HepG2 (cell line): ENCODE results near the gene VEZT. TPM values are rescaled to one million over a fixed set of nuclear protein-coding genes. Genes with fewer than 3 reads are reported as not detected.

Experiments used
- ATAC-seq: fragments of 200-7000 bp; cut with Tn5 transposase; 3 replicates; pipeline ENCODE4 v1.9.1; 2020; ENCODE audit warnings: mild to moderate bottlenecking, moderate library complexity
- BruUV-seq: library from RNA; stranded (reverse); fragments of 400-500 nt; replicated peaks from 2 replicates; lab custom pipeline; 2021; lab: Mats Ljungman, UMichigan
- CTCF ChIA-PET: fragments of 300-600 bp; formaldehyde crosslinking; extraction: SDS; loops from one replicate; lab custom pipeline; 2021; ENCODE audit warnings: low total read pairs, inconsistent platforms, low intra/inter-chr PET ratio; lab: Yijun Ruan, JAX
- POLR2A ChIA-PET: fragments of 350-600 bp; sonication (Branson Sonifier 250); formaldehyde crosslinking; loops from one replicate; lab custom pipeline; 2020; ENCODE audit warnings: antibody characterized with exemption, inconsistent platforms; lab: Yijun Ruan, JAX
- DNase-seq: peaks from one replicate; pipeline ENCODE4 v3.0.0-alpha.2; 2015; ENCODE audit warnings: low spot score
- FAIRE-seq: peaks from 3 replicates; lab custom pipeline; 2011; peaks lifted over from hg19 to GRCh38; lab: Jason Lieb, UNC
- H2AFZ ChIP-seq: one replicate; pipeline ENCODE4 v1.6.1; 2011; ENCODE audit warnings: low read length, inconsistent platforms
- H3K27ac ChIP-seq: fragments of 300-600 bp; 3 replicates; pipeline ENCODE4 v1.8.0; 2011; ENCODE audit warnings: mixed run types, mild to moderate bottlenecking, mixed read lengths, low read length, inconsistent platforms; ENCODE audit not compliant: insufficient read depth; ENCODE audit errors: extremely low read length
- H3K27me3 ChIP-seq, 2 experiments: fragments of 200-600 bp in 1 of 2; 2 replicates in 1 of 2; 3 replicates in 1 of 2; pipeline versions ENCODE4 v1.6.0 to v1.8.0; 2011; ENCODE audit warnings: low read length in 2 of 2, mild to moderate bottlenecking in 2 of 2, moderate library complexity in 2 of 2, inconsistent platforms in 1 of 2; ENCODE audit not compliant: insufficient read depth in 2 of 2, control insufficient read depth in 1 of 2
- H3K36me3 ChIP-seq, 2 experiments: fragments of 200-600 bp in 1 of 2; replicated peaks in 1 of 2; 2 replicates in 1 of 2; 3 replicates in 1 of 2; pipeline versions ENCODE4 v1.5.1 to v1.8.0; 2011; ENCODE audit warnings: low read length in 2 of 2, inconsistent platforms in 1 of 2; ENCODE audit not compliant: insufficient read depth in 2 of 2, control insufficient read depth in 1 of 2
- H3K4me1 ChIP-seq: 2 replicates; pipeline ENCODE4 v1.5.1; 2012; ENCODE audit warnings: low read length, inconsistent platforms; ENCODE audit not compliant: insufficient read depth
- H3K4me2 ChIP-seq: 2 replicates; pipeline ENCODE4 v1.6.0; 2011; ENCODE audit warnings: low read depth, low read length, inconsistent platforms
- H3K4me3 ChIP-seq, 3 experiments: fragments of 200-600 bp in 1 of 3; sonication (generic), shearing (Covaris generic) in 1 of 3; replicated peaks in 1 of 3; 2 replicates each; pipeline ENCODE4 v1.5.1; 2011 to 2016; ENCODE audit warnings: low read length in 3 of 3, inconsistent platforms in 2 of 3, low read depth in 2 of 3, mild to moderate bottlenecking in 2 of 3, control low read depth in 1 of 3, mixed read lengths in 1 of 3; ENCODE audit not compliant: insufficient read depth in 1 of 3
- H3K79me2 ChIP-seq: one replicate; pipeline ENCODE4 v1.6.1; 2011; ENCODE audit warnings: low read length, inconsistent platforms; ENCODE audit not compliant: insufficient read depth
- H3K9ac ChIP-seq: 2 replicates; pipeline ENCODE4 v1.6.0; 2011; ENCODE audit warnings: mild to moderate bottlenecking, low read depth, low read length, inconsistent platforms; ENCODE audit not compliant: insufficient read depth
- H3K9me3 ChIP-seq: 2 replicates; pipeline ENCODE4 v1.5.1; 2012; ENCODE audit warnings: mild to moderate bottlenecking, low read length
- H4K20me1 ChIP-seq: 2 replicates; pipeline ENCODE4 v1.6.0; 2011; ENCODE audit warnings: inconsistent platforms, mild to moderate bottlenecking, low read length, moderate library complexity; ENCODE audit not compliant: insufficient read depth
- CC2D1A ChIP-seq: sonication (generic); formaldehyde crosslinking; IDR thresholded peaks from 2 replicates; pipeline ENCODE4 v1.8.1; 2023; ENCODE audit warnings: mild to moderate bottlenecking, missing genetic modification reagents
- JUND ChIP-seq: sonication (generic); formaldehyde crosslinking; IDR thresholded peaks from 2 replicates; pipeline ENCODE4 v1.8.0; 2022; ENCODE audit warnings: mild to moderate bottlenecking, missing genetic modification reagents
- KLF6 ChIP-seq: IDR thresholded peaks from 2 replicates; pipeline ENCODE4 v1.8.0; 2016; ENCODE audit warnings: missing biosample characterization, missing genetic modification reagents
- LBX2 ChIP-seq: sonication (generic); formaldehyde crosslinking; IDR thresholded peaks from 2 replicates; pipeline ENCODE4 v1.5.0; 2020; ENCODE audit warnings: missing genetic modification reagents, mild to moderate bottlenecking, borderline replicate concordance
- MTA3 ChIP-seq: sonication (generic); formaldehyde crosslinking; IDR thresholded peaks from 2 replicates; pipeline ENCODE4 v1.4.0; 2020; ENCODE audit warnings: missing genetic modification reagents
- NFE2 ChIP-seq: sonication (generic); formaldehyde crosslinking; IDR thresholded peaks from 2 replicates; pipeline ENCODE4 v1.4.0; 2020; ENCODE audit warnings: missing genetic modification reagents
- SRF ChIP-seq: IDR thresholded peaks from 2 replicates; pipeline ENCODE4 v1.6.1; 2011; ENCODE audit warnings: mild to moderate bottlenecking, low read depth, low read length, moderate library complexity
- ZNF10 ChIP-seq: sonication (generic); formaldehyde crosslinking; IDR thresholded peaks from 2 replicates; pipeline ENCODE4 v1.4.0; 2020; ENCODE audit warnings: mild to moderate bottlenecking, low read depth, missing genetic modification reagents, borderline replicate concordance
- ZNF282 ChIP-seq: fragments of 450-650 bp; IDR thresholded peaks from 2 replicates; pipeline ENCODE4 v1.6.1; 2018; ENCODE audit not compliant: partially characterized antibody
- ZNF296 ChIP-seq: sonication (generic); formaldehyde crosslinking; conservative IDR thresholded peaks from 2 replicates; pipeline ENCODE4 v1.5.0; 2020; ENCODE audit warnings: mild to moderate bottlenecking, missing genetic modification reagents
- WGBS: methylation state at CpG from one replicate; pipeline ENCODE4 v1.1.6; 2017; ENCODE audit warnings: low lambda C conversion rate; 5-methylcytosine and 5-hydroxymethylcytosine counted together
- in situ Hi-C: cut with HindIII; loops from 2 replicates; pipeline ENCODE4 v1.10.0; 2017; ENCODE audit warnings: low pct_unique_long_range_greater_than_20kb; ENCODE audit not compliant: extremely low pct_ligation_motif_present
- intact Hi-C: fragments of 100-400 bp; cut with micrococcal nuclease; formaldehyde crosslinking; loops from one replicate; pipeline ENCODE4 v1.10.0; 2022; ENCODE audit not compliant: unreplicated experiment
- polyA plus RNA-seq, 8 experiments: library from polyadenylated mRNA; depleted of rRNA in 3 of 8; stranded (reverse) in 7 of 8; unstranded in 1 of 8; fragments of >200 nt; fragmentation: Illumina TruSeq in 4 of 8; extraction: Trizol in 4 of 8; gene quantifications; 2 replicates each; pipeline versions ENCODE4 v1.2.1 to v1.2.3, GENCODE V29; 2011 to 2016; ENCODE audit warnings: low read depth in 4 of 8, missing spikeins in 1 of 8, mixed read lengths in 1 of 8; ENCODE audit not compliant: insufficient read depth in 1 of 8
- total RNA-seq, 5 experiments: library from RNA; depleted of rRNA; stranded (reverse); fragments of >200 nt; fragmentation: Illumina TruSeq; extraction: Trizol; gene quantifications; 2 replicates each; pipeline ENCODE4 v1.2.3, GENCODE V29; 2016; ENCODE audit warnings: low read depth in 1 of 5
- TF ChIP-seq, protein P1 (sequence below): sonication (generic); formaldehyde crosslinking; IDR thresholded peaks from 2 replicates; pipeline ENCODE4 v1.8.1; 2023; ENCODE audit warnings: mild to moderate bottlenecking, inconsistent platforms, moderate library complexity, missing genetic modification reagents, borderline replicate concordance
- TF ChIP-seq, protein P2 (sequence below): sonication (generic); formaldehyde crosslinking; IDR thresholded peaks from 2 replicates; pipeline ENCODE4 v1.4.0; 2020; ENCODE audit warnings: missing genetic modification reagents
- TF ChIP-seq, protein P3 (sequence below): sonication (generic); formaldehyde crosslinking; IDR thresholded peaks from 2 replicates; pipeline ENCODE4 v1.4.0; 2020; ENCODE audit warnings: mild to moderate bottlenecking, missing genetic modification reagents

The VEZT gene
- total and polyA plus RNA-seq, 2 of the 13 experiments (the other 11 are each of a cell fraction or from before 2014, with no cell fraction given): 35.5 to 51.6 TPM

- TF ChIP-seq ZNF296 (CRISPR knock-in tag) (no peak), ZNF10 (CRISPR knock-in tag) (no peak), MTA3 (CRISPR knock-in tag) (no peak), ZNF282 (no peak), NFE2 (CRISPR knock-in tag) (no peak), JUND (CRISPR knock-in tag) (no peak), LBX2 (CRISPR knock-in tag) (no peak), KLF6 (CRISPR knock-in tag) (no peak), CC2D1A (no peak), SRF (no peak)
- TF ChIP-seq, protein P1, sequence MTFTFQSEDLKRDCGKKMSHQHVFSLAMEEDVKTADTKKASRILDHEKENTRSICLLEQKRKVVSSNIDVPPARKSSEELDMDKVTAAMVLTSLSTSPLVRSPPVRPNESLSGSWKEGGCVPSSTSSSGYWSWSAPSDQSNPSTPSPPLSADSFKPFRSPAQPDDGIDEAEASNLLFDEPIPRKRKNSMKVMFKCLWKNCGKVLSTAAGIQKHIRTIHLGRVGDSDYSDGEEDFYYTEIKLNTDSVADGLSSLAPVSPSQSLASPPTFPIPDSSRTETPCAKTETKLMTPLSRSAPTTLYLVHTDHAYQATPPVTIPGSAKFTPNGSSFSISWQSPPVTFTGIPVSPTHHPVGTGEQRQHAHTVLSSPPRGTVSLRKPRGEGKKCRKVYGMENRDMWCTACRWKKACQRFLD: no peak
- TF ChIP-seq, protein P2, sequence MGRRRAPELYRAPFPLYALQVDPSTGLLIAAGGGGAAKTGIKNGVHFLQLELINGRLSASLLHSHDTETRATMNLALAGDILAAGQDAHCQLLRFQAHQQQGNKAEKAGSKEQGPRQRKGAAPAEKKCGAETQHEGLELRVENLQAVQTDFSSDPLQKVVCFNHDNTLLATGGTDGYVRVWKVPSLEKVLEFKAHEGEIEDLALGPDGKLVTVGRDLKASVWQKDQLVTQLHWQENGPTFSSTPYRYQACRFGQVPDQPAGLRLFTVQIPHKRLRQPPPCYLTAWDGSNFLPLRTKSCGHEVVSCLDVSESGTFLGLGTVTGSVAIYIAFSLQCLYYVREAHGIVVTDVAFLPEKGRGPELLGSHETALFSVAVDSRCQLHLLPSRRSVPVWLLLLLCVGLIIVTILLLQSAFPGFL (CRISPR knock-in tag): no peak
- TF ChIP-seq, protein P3, sequence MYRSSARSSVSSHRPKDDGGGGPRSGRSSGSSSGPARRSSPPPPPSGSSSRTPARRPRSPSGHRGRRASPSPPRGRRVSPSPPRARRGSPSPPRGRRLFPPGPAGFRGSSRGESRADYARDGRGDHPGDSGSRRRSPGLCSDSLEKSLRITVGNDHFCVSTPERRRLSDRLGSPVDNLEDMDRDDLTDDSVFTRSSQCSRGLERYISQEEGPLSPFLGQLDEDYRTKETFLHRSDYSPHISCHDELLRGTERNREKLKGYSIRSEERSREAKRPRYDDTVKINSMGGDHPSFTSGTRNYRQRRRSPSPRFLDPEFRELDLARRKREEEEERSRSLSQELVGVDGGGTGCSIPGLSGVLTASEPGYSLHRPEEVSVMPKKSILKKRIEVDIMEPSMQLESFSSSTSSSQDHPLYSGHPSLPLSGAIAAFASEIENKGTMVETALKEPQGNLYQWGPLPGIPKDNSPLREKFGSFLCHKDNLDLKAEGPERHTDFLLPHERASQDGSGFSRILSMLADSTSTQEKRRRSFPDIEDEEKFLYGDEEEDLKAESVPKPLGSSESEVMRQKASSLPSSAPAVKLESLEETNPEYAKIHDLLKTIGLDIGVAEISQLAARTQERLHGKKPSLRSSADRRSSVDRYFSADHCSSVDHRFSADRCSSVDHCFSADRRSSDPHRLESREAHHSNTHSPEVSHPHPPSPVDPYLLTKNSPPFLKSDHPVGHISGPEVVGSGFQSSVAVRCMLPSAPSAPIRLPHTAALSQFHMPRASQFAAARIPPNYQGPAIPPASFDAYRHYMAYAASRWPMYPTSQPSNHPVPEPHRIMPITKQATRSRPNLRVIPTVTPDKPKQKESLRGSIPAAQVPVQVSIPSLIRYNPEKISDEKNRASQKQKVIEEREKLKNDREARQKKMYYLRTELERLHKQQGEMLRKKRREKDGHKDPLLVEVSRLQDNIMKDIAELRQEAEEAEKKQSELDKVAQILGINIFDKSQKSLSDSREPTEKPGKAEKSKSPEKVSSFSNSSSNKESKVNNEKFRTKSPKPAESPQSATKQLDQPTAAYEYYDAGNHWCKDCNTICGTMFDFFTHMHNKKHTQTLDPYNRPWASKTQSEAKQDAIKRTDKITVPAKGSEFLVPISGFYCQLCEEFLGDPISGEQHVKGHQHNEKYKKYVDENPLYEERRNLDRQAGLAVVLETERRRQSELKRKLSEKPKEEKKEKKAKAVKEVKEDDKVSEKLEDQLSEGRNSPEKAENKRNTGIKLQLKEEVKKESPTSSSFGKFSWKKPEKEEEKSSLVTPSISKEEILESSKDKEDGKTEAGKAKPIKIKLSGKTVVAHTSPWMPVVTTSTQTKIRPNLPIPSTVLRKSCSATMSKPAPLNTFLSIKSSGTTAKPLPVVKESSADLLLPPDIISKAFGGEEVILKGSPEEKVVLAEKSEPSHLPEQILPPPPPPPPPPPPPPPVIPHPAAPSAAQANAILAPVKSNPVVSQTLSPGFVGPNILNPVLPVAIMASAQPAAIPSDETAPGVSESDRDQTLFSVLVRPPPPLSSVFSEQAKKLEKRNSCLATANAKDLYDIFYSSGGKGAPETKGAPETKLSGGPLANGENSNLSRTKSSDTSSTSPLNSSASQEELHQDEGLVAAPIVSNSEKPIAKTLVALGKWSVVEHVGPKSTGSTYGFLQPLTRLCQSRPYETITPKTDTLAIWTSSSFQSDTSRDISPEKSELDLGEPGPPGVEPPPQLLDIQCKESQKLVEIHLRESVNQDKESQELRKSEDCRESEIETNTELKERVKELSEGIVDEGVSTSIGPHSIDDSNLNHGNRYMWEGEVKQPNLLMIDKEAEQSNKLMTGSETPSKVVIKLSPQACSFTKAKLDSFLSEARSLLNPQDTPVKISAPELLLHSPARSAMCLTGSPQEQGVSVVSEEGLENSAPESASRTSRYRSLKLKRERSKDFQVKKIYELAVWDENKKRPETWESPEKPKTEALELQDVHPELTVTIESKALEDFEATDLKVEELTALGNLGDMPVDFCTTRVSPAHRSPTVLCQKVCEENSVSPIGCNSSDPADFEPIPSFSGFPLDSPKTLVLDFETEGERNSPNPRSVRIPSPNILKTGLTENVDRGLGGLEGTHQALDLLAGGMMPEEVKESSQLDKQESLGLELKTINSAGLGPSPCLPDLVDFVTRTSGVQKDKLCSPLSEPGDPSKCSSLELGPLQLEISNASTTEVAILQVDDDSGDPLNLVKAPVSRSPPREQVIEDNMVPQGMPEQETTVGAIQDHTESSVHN: no peak
- Histone ChIP-seq H4K20me1 (no peaks in the 10 kb centered on the region), H3K27ac (no peak overlapping the region), H3K9me3 (no peaks in the 10 kb centered on the region), H3K79me2 (no peaks in the 10 kb centered on the region), H3K27me3 (no peaks in the 10 kb centered on the region), H3K9ac (no peak overlapping the region), H3K4me2 (no peak overlapping the region), H3K4me1 (no peaks in the 10 kb centered on the region), H3K4me3 (no peak overlapping the region), H3K36me3 (peaks cover 0 to 1% of the 10 kb centered on the region in 2 experiments; a peak in 1 of 5 replicates), H2AFZ (no peak overlapping the region)
- ATAC-seq (no peak), DNase-seq (no peak), FAIRE-seq (no peak)
- BruUV-seq: no TSS peak
- in situ Hi-C loops (no loop called here), intact Hi-C loops (no loop called here)
- ChIA-PET POLR2A (no interaction called here), CTCF (no interaction called here)
- 97% methylated on average over 4 of the region's 4 CpGs for WGBS
These were observed 39.5 kb upstream of the VEZT start for GRCh38 chr12:95178136-95178535.
